Neural progenitor cell (in vitro differentiated cells): ENCODE measurements around the gene EFTUD2. TPM values are rescaled to one million over a fixed set of nuclear protein-coding genes. Genes with fewer than 3 reads are reported as not detected.

Experiments
- DNase-seq: peaks from one replicate; pipeline ENCODE4 v3.0.0-alpha.2; 2016; ENCODE audit warnings: low spot score
- H2AFZ ChIP-seq: fragments of 200-600 bp; sonication (generic); replicated peaks from 2 replicates; pipeline ENCODE4 v1.6.1; 2016; ENCODE audit warnings: antibody characterized with exemption
- H3F3A ChIP-seq: fragments of 200-600 bp; sonication (generic); 2 replicates; pipeline ENCODE4 v1.6.1; 2016; ENCODE audit warnings: antibody characterized with exemption, low read depth
- H3K27ac ChIP-seq: fragments of 200-600 bp; sonication (generic); 2 replicates; pipeline ENCODE4 v1.5.1; 2016; ENCODE audit warnings: mild to moderate bottlenecking
- H3K27me3 ChIP-seq: fragments of 200-600 bp; sonication (generic); 2 replicates; pipeline ENCODE4 v1.6.1; 2016; ENCODE audit warnings: mild to moderate bottlenecking, moderate library complexity
- H3K36me3 ChIP-seq: fragments of 200-600 bp; sonication (generic); 2 replicates; pipeline ENCODE4 v1.5.1; 2016
- H3K4me1 ChIP-seq: fragments of 200-600 bp; sonication (generic); 2 replicates; pipeline ENCODE4 v1.6.1; 2016; ENCODE audit warnings: mixed run types
- H3K4me2 ChIP-seq: fragments of 200-600 bp; sonication (generic); 2 replicates; pipeline ENCODE4 v1.6.1; 2016
- H3K4me3 ChIP-seq: fragments of 200-600 bp; sonication (generic); 2 replicates; pipeline ENCODE4 v1.5.1; 2016
- H3K79me2 ChIP-seq: fragments of 200-600 bp; sonication (generic); 2 replicates; pipeline ENCODE4 v1.6.1; 2016; ENCODE audit warnings: low read depth
- H3K9ac ChIP-seq: fragments of 200-600 bp; sonication (generic); 2 replicates; pipeline ENCODE4 v1.6.1; 2016
- H3K9me3 ChIP-seq: fragments of 200-600 bp; sonication (generic); 2 replicates; pipeline ENCODE4 v1.5.1; 2016; ENCODE audit warnings: low read depth
- H4K20me1 ChIP-seq: fragments of 200-600 bp; sonication (generic); 2 replicates; pipeline ENCODE4 v1.6.1; 2016; ENCODE audit warnings: low read depth
- H3K27ac Mint-ChIP-seq: 3 replicates; pipeline ENCODE4 v1.8.0; 2021; ENCODE audit warnings: mixed read lengths
- H3K27me3 Mint-ChIP-seq: 2 replicates; pipeline ENCODE4 v1.8.0; 2022; ENCODE audit warnings: low read depth, mild to moderate bottlenecking, inconsistent platforms, moderate library complexity, mixed read lengths; ENCODE audit not compliant: insufficient read depth
- H3K36me3 Mint-ChIP-seq: 3 replicates; pipeline ENCODE4 v1.8.0; 2021; ENCODE audit warnings: mixed read lengths
- H3K4me1 Mint-ChIP-seq: 3 replicates; pipeline ENCODE4 v1.8.0; 2021; ENCODE audit warnings: mixed read lengths
- H3K4me3 Mint-ChIP-seq: 3 replicates; pipeline ENCODE4 v1.8.0; 2021; ENCODE audit warnings: mild to moderate bottlenecking, moderate library complexity, mixed read lengths
- H3K9me3 Mint-ChIP-seq: 3 replicates; pipeline ENCODE4 v1.8.0; 2020; ENCODE audit warnings: mixed read lengths
- EZH2 ChIP-seq: fragments of 200-600 bp; sonication (generic); IDR thresholded peaks from 2 replicates; pipeline ENCODE4 v1.6.1; 2017; ENCODE audit warnings: antibody characterized with exemption, mild to moderate bottlenecking, moderate library complexity
- EZH2phosphoT487 ChIP-seq: fragments of 200-600 bp; sonication (generic); IDR thresholded peaks from 2 replicates; pipeline ENCODE4 v1.6.1; 2017; ENCODE audit warnings: antibody characterized with exemption
- total RNA-seq: library from RNA; depleted of rRNA; stranded (reverse); fragments of >200 nt; gene quantifications from 2 replicates; pipeline ENCODE4 v1.2.3, GENCODE V29; 2015; ENCODE audit warnings: low replicate concordance
- TF ChIP-seq, protein P1 (sequence below): fragments of 200-600 bp; sonication (generic); IDR thresholded peaks from 2 replicates; pipeline ENCODE4 v1.5.1; 2017; ENCODE audit warnings: antibody characterized with exemption, mild to moderate bottlenecking

The EFTUD2 gene
- total RNA-seq, 1 donor from 2014 or later, result 185 TPM

- H3K9me3 Mint-ChIP-seq, result no peaks in the 10 kb centered on the region
- H3K27ac Mint-ChIP-seq, result no peak overlapping the region
- Histone ChIP-seq H3K36me3 (peaks cover 6% of the 10 kb centered on the region), H4K20me1 (no peaks in the 10 kb centered on the region), H3K9me3 (no peaks in the 10 kb centered on the region), H3K27me3 (no peaks in the 10 kb centered on the region), H3K4me1 (no peaks in the 10 kb centered on the region), H2AFZ (no peak overlapping the region), H3K4me2 (no peak overlapping the region), H3K9ac (no peak overlapping the region), H3K79me2 (no peaks in the 10 kb centered on the region), H3K4me3 (no peak overlapping the region), H3F3A (peaks cover 7% of the 10 kb centered on the region), H3K27ac (no peak overlapping the region)
- no peak overlapping the region for H3K4me3 Mint-ChIP-seq
- TF ChIP-seq, protein P1, sequence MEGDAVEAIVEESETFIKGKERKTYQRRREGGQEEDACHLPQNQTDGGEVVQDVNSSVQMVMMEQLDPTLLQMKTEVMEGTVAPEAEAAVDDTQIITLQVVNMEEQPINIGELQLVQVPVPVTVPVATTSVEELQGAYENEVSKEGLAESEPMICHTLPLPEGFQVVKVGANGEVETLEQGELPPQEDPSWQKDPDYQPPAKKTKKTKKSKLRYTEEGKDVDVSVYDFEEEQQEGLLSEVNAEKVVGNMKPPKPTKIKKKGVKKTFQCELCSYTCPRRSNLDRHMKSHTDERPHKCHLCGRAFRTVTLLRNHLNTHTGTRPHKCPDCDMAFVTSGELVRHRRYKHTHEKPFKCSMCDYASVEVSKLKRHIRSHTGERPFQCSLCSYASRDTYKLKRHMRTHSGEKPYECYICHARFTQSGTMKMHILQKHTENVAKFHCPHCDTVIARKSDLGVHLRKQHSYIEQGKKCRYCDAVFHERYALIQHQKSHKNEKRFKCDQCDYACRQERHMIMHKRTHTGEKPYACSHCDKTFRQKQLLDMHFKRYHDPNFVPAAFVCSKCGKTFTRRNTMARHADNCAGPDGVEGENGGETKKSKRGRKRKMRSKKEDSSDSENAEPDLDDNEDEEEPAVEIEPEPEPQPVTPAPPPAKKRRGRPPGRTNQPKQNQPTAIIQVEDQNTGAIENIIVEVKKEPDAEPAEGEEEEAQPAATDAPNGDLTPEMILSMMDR, result no peak
- no peak for TF ChIP-seq EZH2
- TF ChIP-seq EZH2phosphoT487, result no peak
- H3K36me3 Mint-ChIP-seq, result peaks cover 21% of the 10 kb centered on the region
- DNase-seq, result no peak
- H3K4me1 Mint-ChIP-seq, result no peaks in the 10 kb centered on the region
- H3K27me3 Mint-ChIP-seq, result peaks cover 4% of the 10 kb centered on the region
Observed at GRCh38 chr17:44875761-44876160, 23.5 kb downstream of the EFTUD2 start.

DNA sequence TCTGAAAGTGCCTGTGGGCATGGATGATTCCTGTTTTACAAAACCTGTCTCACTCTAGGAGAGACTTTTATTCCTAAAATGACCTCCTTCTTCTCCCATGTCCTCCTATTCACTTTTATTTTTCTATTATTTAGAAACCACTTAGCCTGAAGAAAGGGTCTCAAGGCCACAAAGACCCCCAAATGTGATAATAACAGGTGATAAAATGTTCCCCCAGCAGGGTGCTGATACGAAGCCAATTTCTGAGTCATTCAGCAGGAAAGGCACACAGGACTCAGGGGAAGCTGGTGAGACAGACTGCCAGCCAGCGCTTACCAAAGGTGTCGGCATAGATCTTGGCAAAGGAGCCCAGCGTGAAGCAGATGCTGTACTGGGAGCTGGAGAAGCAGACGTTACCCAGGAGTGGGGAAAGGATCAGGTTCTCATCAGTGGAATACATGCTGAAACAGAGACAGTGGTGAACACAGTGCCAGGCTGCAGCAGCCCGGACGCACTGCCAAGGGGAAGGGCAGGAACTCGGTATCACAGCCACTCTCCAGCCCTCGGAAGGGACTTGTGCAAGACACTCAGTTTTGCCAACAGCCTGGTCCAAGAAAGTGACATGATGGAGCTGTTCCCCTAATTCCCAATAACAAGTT lies 27.0 kb downstream of the EFTUD2 start:
- Histone ChIP-seq H3K4me2 (no peak overlapping the region), H3K9ac (no peak overlapping the region), H3K79me2 (no peaks in the 10 kb centered on the region), H3K4me3 (no peak overlapping the region), H3K27me3 (no peaks in the 10 kb centered on the region), H2AFZ (no peak overlapping the region), H3K27ac (no peak overlapping the region), H3K9me3 (no peaks in the 10 kb centered on the region), H4K20me1 (no peaks in the 10 kb centered on the region), H3K36me3 (no peaks in the 10 kb centered on the region), H3K4me1 (no peaks in the 10 kb centered on the region), H3F3A (no peaks in the 10 kb centered on the region)
- H3K9me3 Mint-ChIP-seq, result no peaks in the 10 kb centered on the region
- DNase-seq, result no peak
- H3K36me3 Mint-ChIP-seq, result peaks cover 23% of the 10 kb centered on the region
- H3K27ac Mint-ChIP-seq, result no peak overlapping the region
- TF ChIP-seq EZH2phosphoT487 (no peak), EZH2 (no peak)
- TF ChIP-seq, protein P1, result no peak
- peaks cover 2% of the 10 kb centered on the region for H3K27me3 Mint-ChIP-seq
- no peak overlapping the region for H3K4me3 Mint-ChIP-seq
- no peaks in the 10 kb centered on the region for H3K4me1 Mint-ChIP-seq

DNA sequence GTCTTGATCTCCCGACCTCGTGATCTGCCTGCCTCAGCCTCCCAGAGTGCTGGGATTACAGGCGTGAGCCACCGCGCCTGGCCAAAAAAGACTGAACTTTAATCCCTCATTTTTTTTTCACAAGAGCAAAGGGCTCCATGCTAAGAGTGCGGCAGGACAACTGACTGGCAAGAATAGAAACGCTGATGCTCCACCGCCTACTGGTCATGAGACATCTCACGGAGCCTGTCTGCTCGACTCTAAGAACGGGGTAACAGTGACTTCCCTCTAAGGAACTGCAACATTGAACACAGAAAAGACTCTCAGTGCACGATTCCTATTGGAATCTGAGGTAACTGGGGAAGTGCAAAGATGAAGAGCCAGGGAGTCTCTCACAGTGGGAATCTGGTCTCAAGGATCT lies 27.7 kb downstream of the EFTUD2 start:
- H3K4me1 ChIP-seq, result no peaks in the 10 kb centered on the region
- Mint-ChIP-seq H3K4me1 (no peaks in the 10 kb centered on the region), H3K9me3 (no peaks in the 10 kb centered on the region), H3K4me3 (no peak overlapping the region), H3K27me3 (peaks cover 2% of the 10 kb centered on the region), H3K36me3 (peaks cover 21% of the 10 kb centered on the region), H3K27ac (no peak overlapping the region)
- no peaks in the 10 kb centered on the region for H3K27me3 ChIP-seq
- no peaks in the 10 kb centered on the region for H3K36me3 ChIP-seq
- H3F3A ChIP-seq, result no peaks in the 10 kb centered on the region
- H2AFZ ChIP-seq, result no peak overlapping the region
- no peak for DNase-seq
- H4K20me1 ChIP-seq, result no peaks in the 10 kb centered on the region
- TF ChIP-seq EZH2 (no peak), EZH2phosphoT487 (no peak)
- TF ChIP-seq, protein P1, result no peak
- no peak overlapping the region for H3K4me2 ChIP-seq
- H3K27ac ChIP-seq, result no peak overlapping the region
- no peak overlapping the region for H3K4me3 ChIP-seq
- H3K79me2 ChIP-seq, result no peaks in the 10 kb centered on the region
- no peak overlapping the region for H3K9ac ChIP-seq
- H3K9me3 ChIP-seq, result no peaks in the 10 kb centered on the region
